DOHH2 (cell line): ENCODE data around the gene ORC5.

Experiments
- CTCF ChIP-seq: fragments of 200-600 bp; sonication (generic); IDR thresholded peaks from one replicate; pipeline ENCODE4 v1.5.1; 2014; ENCODE audit warnings: antibody characterized with exemption, mild to moderate bottlenecking, low read depth, low read length; ENCODE audit not compliant: poor library complexity, severe bottlenecking
- EZH2phosphoT487 ChIP-seq: fragments of 200-600 bp; sonication (generic); IDR thresholded peaks from 2 replicates; pipeline ENCODE4 v1.6.1; 2017; ENCODE audit warnings: borderline replicate concordance, mild to moderate bottlenecking, antibody characterized with exemption, low read length, moderate library complexity, mixed read lengths

DNA sequence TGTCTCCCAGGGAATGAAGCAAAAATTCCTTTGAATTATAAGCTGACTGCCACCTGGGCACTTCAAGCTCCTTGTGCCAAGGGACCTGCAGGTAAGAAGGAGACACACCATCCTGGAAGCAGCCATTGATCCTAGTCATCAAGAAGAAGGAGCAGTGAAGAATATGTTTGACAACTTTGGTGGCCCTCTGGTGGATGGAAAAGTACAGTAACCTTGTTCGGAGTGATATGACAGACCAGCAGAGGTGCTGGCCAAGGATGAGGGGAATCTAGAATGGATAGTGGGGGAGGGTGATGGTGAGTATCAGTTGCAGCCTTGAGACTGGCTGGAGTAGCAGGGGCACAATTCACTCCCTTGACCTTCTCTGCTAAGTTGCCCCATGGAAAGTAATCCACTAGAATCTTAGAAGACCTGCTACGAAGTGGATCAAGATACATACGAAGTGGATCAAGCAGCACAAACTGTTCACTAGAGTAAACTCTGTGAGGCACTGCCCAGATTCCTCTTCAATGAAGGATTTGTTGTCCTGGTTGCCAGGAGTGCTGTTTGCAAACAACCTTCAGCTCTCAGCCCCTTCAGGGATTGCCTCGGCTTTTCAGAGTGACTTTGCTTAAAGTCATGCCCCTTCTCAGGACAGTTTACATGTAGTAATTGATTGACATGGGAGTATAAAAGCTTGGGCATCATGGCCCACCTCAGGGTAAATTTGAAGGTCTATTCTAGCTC lies 44.8 kb upstream of the ORC5 start:
- peak; percentile 22 for TF ChIP-seq CTCF
- no peak for TF ChIP-seq EZH2phosphoT487
